HEK293T (cell line): ENCODE measurements around the gene MYCBP2.

ENCODE experiments used
- CTCF ChIA-PET: fragments of 350-600 bp; formaldehyde crosslinking; extraction: SDS; loops from one replicate; lab custom pipeline; 2021; ENCODE audit warnings: antibody characterized with exemption, inconsistent platforms; lab: Yijun Ruan, JAX
- POLR2A ChIA-PET: fragments of 350-600 bp; formaldehyde crosslinking; extraction: SDS; loops from one replicate; lab custom pipeline; 2020; ENCODE audit warnings: antibody characterized with exemption, inconsistent platforms; lab: Yijun Ruan, JAX
- DNase-seq: peaks from one replicate; pipeline ENCODE4 v3.0.0; 2012; ENCODE audit warnings: mixed read lengths; ENCODE audit errors: extremely low spot score
- ARNT ChIP-seq: fragments of 450-650 bp; IDR thresholded peaks from 2 replicates; pipeline ENCODE4 v1.6.1; 2017; ENCODE audit warnings: mild to moderate bottlenecking
- BHLHE40 ChIP-seq: fragments of 450-650 bp; IDR thresholded peaks from 2 replicates; pipeline ENCODE4 v1.6.1; 2016; ENCODE audit warnings: mild to moderate bottlenecking, moderate library complexity, borderline replicate concordance
- CTBP1 ChIP-seq: fragments of 450-650 bp; IDR thresholded peaks from 2 replicates; pipeline ENCODE4 v1.6.1; 2016; ENCODE audit warnings: borderline replicate concordance
- ELF4 ChIP-seq: fragments of 450-650 bp; IDR thresholded peaks from 2 replicates; pipeline ENCODE4 v1.6.1; 2017; ENCODE audit warnings: antibody characterized with exemption
- FOXA1 ChIP-seq: fragments of 450-650 bp; IDR thresholded peaks from 2 replicates; pipeline ENCODE4 v1.6.1; 2016; ENCODE audit warnings: mild to moderate bottlenecking
- FOXK2 ChIP-seq: fragments of 450-650 bp; IDR thresholded peaks from 2 replicates; pipeline ENCODE4 v1.6.1; 2016; ENCODE audit warnings: mild to moderate bottlenecking
- FOXM1 ChIP-seq: fragments of 450-650 bp; IDR thresholded peaks from 2 replicates; pipeline ENCODE4 v1.6.1; 2017; ENCODE audit warnings: mild to moderate bottlenecking, borderline replicate concordance
- HDGF ChIP-seq: fragments of 450-650 bp; IDR thresholded peaks from 2 replicates; pipeline ENCODE4 v1.6.1; 2017; ENCODE audit warnings: antibody characterized with exemption, borderline replicate concordance
- L3MBTL2 ChIP-seq: fragments of 450-650 bp; conservative IDR thresholded peaks from 2 replicates; pipeline ENCODE4 v1.6.1; 2016; ENCODE audit warnings: mild to moderate bottlenecking
- LEF1 ChIP-seq: fragments of 450-650 bp; IDR thresholded peaks from 2 replicates; pipeline ENCODE4 v1.6.1; 2017; ENCODE audit warnings: mild to moderate bottlenecking, borderline replicate concordance
- NFRKB ChIP-seq: fragments of 450-650 bp; IDR thresholded peaks from 2 replicates; pipeline ENCODE4 v1.6.1; 2016; ENCODE audit warnings: mild to moderate bottlenecking, moderate library complexity
- SP1 ChIP-seq: fragments of 450-650 bp; IDR thresholded peaks from 2 replicates; pipeline ENCODE4 v1.6.1; 2017
- SUZ12 ChIP-seq: fragments of 450-650 bp; IDR thresholded peaks from 2 replicates; pipeline ENCODE4 v1.6.1; 2016; ENCODE audit warnings: mild to moderate bottlenecking
- TARDBP ChIP-seq: fragments of 450-650 bp; IDR thresholded peaks from 2 replicates; pipeline ENCODE4 v1.6.1; 2016
- ZNF384 ChIP-seq: fragments of 450-650 bp; IDR thresholded peaks from 2 replicates; pipeline ENCODE4 v1.6.1; 2016
- TF ChIP-seq, protein P1 (sequence below): fragments of 450-650 bp; IDR thresholded peaks from 2 replicates; pipeline ENCODE4 v1.6.1; 2016

The MYCBP2 gene

DNA sequence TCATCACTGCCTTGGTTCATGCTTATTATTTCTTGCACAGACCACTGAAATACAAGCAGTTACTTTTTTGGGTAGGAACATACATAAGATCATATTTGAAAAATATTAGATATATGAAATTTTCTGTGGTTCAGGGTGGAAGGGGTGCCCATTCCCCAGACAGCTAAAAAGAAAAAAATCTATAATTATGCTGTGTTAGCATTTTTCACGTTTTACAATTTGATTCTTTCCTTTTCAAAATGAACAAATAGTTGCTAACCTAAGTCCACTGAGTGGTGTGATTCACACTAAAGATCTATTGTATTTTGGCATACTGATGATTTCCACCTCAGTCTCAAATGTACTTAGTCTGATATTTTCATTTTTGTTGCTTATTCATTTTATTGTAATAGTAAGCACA lies 233.2 kb downstream of the MYCBP2 start:
- TF ChIP-seq ARNT: no peak
- no peak for TF ChIP-seq TARDBP
- no peak for TF ChIP-seq SUZ12
- no peak for TF ChIP-seq NFRKB
- TF ChIP-seq FOXK2: no peak
- no peak for TF ChIP-seq LEF1
- no peak for TF ChIP-seq SP1
- DNase-seq: no peak
- CTCF ChIA-PET: no interaction called here
- POLR2A ChIA-PET: no interaction called here

DNA sequence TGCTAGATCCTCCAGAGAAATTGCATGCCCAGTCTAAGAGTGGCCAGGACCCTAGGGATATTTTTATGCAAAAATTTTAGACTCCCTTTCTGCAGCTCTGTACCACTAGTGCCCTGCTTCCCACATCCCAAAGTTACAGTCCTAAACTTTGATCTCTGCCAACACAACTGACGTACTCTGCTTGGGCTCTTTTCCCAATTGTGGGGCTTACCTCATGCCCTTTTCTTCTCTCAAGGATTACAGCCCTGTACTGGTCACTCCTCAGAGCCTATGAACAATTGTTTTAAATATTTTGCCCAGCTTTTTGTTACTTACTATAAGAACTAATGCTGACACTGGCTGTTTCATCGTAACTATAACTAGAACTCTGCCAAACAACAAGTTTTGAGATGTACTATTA lies 242.1 kb downstream of the MYCBP2 start:
- no peak for DNase-seq
- ChIA-PET CTCF (no interaction called here), POLR2A (no interaction called here)
- TF ChIP-seq NFRKB (no peak), HDGF (no peak), FOXA1 (no peak), SP1 (no peak), ARNT (no peak), FOXM1 (no peak), LEF1 (no peak), ZNF384 (no peak), SUZ12 (no peak), ELF4 (no peak)

DNA sequence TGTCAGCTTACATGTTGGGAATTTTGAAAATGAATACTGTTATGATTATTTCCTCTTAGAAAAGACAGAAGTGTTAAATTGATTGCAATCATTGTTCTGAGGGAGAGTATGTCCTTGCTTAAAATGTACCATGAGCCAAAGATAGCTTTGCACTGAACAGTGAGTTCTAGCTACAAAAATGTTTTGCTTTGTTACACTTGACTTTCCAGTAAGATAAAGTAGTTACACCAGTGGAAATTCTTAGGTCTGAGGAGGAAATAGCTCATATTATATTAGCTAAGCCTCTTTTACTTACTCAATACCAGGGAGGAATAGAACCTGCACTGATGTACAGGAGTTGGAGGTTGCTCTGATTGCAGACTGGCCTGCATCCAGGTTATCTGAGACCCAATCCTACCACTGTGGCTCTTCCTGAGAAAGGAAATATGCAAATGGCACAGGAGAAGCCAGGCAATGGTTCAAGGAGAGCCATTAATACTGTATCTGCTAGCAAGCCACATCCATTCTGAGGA lies 246.9 kb downstream of the MYCBP2 start:
- POLR2A ChIA-PET: interaction anchor here (1.1 kb wide), 1 partner anchor 9 kb away, joined by 3 read pairs; no protein-coding TSS in a partner anchor

DNA sequence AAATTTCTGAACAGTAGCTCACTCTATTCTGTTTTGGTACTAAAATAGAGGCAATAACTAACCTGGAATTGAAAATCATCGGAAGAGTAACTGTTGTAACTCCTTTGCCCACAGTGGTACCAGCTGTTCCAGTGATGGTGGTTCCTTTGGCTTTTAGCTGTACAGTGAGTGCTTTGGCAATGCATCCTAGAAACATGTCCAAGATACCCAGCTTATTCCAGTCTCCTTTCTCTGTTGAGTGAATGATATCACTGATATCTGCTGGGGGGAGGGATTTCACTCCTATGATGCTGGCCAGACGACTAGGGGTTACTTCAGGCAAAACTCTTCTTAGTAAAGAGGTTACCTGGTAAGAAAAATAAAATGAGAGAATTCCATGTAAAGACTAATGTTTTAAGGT lies 259.4 kb downstream of the MYCBP2 start:
- POLR2A ChIA-PET: no interaction called here
- TF ChIP-seq, protein P1, sequence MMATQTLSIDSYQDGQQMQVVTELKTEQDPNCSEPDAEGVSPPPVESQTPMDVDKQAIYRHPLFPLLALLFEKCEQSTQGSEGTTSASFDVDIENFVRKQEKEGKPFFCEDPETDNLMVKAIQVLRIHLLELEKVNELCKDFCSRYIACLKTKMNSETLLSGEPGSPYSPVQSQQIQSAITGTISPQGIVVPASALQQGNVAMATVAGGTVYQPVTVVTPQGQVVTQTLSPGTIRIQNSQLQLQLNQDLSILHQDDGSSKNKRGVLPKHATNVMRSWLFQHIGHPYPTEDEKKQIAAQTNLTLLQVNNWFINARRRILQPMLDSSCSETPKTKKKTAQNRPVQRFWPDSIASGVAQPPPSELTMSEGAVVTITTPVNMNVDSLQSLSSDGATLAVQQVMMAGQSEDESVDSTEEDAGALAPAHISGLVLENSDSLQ: no peak
- TF ChIP-seq LEF1 (no peak), ZNF384 (no peak), BHLHE40 (no peak), CTBP1 (no peak), FOXM1 (no peak), L3MBTL2 (no peak), SP1 (no peak), TARDBP (no peak), NFRKB (no peak), HDGF (no peak), ELF4 (no peak), SUZ12 (no peak), FOXK2 (no peak), FOXA1 (no peak), ARNT (no peak)
- DNase-seq: no peak
- CTCF ChIA-PET: no interaction called here

More for the DNA sequence above, 246.9 kb downstream of the MYCBP2 start:
- CTCF ChIA-PET: no interaction called here
- TF ChIP-seq CTBP1 (no peak), ARNT (no peak), NFRKB (no peak)
- DNase-seq: no peak

DNA sequence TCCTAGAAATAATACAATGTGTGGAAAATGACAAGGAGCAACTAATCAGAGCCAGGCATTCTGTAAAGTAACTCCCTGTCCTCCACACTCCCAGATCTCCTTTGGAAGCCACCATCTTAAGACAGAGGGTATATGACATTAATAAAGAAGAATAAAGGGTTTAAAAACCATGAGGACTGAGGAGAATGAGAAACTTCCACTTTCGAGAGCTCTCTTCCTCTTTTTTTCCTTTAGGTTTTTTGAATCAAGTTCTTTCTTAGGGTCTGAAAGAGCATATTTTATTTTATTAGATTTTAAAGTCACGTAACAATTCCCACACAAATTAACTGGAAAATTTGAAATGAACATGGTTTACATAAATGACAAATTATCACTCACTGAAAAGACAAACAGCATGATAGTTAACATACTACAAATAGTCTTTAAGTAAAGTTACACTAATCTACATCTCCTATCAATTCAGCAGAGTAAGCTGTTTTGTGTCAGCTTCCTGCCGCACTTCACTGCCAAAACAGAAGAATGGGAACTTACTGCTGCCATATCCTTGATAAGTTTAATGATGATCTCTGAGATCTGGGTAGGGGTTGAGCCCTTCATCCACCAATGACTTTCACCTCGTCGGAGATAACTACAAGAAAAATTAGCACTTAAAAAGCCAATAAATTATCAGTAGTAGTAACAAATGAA lies 261.3 kb downstream of the MYCBP2 start:
- TF ChIP-seq ZNF384: no peak
- no peak for TF ChIP-seq FOXM1
- TF ChIP-seq FOXA1: no peak
- no peak for TF ChIP-seq NFRKB
- no peak for TF ChIP-seq ELF4
- TF ChIP-seq, protein P1: no peak
- no peak for TF ChIP-seq CTBP1
- no peak for TF ChIP-seq ARNT
- no peak for TF ChIP-seq HDGF
- no peak for TF ChIP-seq BHLHE40
- TF ChIP-seq SUZ12: no peak
- TF ChIP-seq FOXK2: no peak
- no peak for DNase-seq
- POLR2A ChIA-PET: no interaction called here
- CTCF ChIA-PET: no interaction called here

DNA sequence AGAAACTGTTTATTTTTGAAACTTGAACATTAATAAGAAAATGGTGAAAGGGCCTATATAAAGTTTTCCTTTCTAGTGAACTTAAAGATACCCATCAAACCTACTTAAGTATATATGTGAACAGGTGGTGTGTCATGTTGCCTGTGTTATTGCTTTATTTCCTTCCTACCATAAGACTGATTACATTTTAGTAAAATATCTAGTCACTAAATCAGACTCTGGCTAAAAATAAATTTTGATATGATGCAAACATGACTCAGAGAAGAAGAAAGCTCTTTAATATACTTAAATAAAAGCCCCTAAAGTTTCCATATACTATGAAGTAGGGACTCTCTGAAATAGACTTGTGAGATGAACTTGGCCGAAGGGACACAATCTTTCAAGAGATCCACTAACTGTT lies 264.8 kb downstream of the MYCBP2 start:
- no peak for TF ChIP-seq L3MBTL2
- TF ChIP-seq FOXM1: no peak
- no peak for TF ChIP-seq CTBP1
- TF ChIP-seq LEF1: no peak
- TF ChIP-seq BHLHE40: no peak
- TF ChIP-seq NFRKB: no peak
- ChIA-PET CTCF (no interaction called here), POLR2A (no interaction called here)
- DNase-seq: no peak

DNA sequence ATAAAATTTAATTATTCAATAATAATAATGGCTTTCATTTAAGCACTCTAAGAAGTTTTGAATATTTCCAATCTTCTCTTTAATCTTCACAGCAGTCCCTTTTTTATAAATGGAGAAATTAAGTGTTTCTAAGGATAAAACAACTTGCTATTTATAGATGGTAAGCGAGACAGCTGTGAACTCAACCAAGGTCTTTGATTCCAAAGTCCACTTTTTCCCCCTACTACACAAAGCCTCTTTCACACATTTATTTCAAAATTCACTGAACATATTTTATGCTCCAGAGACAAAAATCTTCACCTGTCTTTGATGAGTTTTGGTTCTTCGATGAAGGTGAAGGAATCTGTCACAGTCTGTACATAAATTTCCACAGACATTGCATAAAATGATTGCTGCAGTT lies 265.5 kb downstream of the MYCBP2 start:
- ChIA-PET CTCF (no interaction called here), POLR2A (no interaction called here)
- TF ChIP-seq, protein P1: no peak
- DNase-seq: no peak
